MM.1S (cell line): ENCODE measurements around the gene COX7C.

ENCODE experiments used
- DNase-seq: peaks from one replicate; pipeline ENCODE4 v3.0.0-alpha.2; 2015
- H2AFZ ChIP-seq: fragments of 300-600 bp; sonication (generic); 2 replicates; pipeline ENCODE4 v1.6.0; 2016; ENCODE audit warnings: antibody characterized with exemption, low read length
- H3F3A ChIP-seq: fragments of 300-600 bp; sonication (generic); 2 replicates; pipeline ENCODE4 v1.6.1; 2016; ENCODE audit warnings: mild to moderate bottlenecking, antibody characterized with exemption, low read length, moderate library complexity, mixed read lengths; ENCODE audit not compliant: insufficient read depth
- H3K27ac ChIP-seq: fragments of 300-600 bp; sonication (generic); 2 replicates; pipeline ENCODE4 v1.5.1; 2016; ENCODE audit warnings: mild to moderate bottlenecking, low read length
- H3K27me3 ChIP-seq: fragments of 300-600 bp; sonication (generic); replicated peaks from 2 replicates; pipeline ENCODE4 v1.6.0; 2016; ENCODE audit warnings: low read length; ENCODE audit not compliant: insufficient read depth
- H3K36me3 ChIP-seq: fragments of 300-600 bp; sonication (generic); replicated peaks from 2 replicates; pipeline ENCODE4 v1.6.1; 2016; ENCODE audit warnings: mild to moderate bottlenecking, low read length, mixed read lengths; ENCODE audit not compliant: insufficient read depth
- H3K4me1 ChIP-seq: fragments of 300-600 bp; sonication (generic); 2 replicates; pipeline ENCODE4 v1.6.1; 2016; ENCODE audit warnings: low read length, mixed read lengths
- H3K4me2 ChIP-seq: fragments of 300-600 bp; sonication (generic); 2 replicates; pipeline ENCODE4 v1.6.0; 2016; ENCODE audit warnings: low read depth, low read length
- H3K4me3 ChIP-seq: fragments of 300-600 bp; sonication (generic); 2 replicates; pipeline ENCODE4 v1.5.1; 2016; ENCODE audit warnings: low read length, mixed read lengths
- H3K79me2 ChIP-seq: fragments of 300-600 bp; sonication (generic); 2 replicates; pipeline ENCODE4 v1.6.1; 2016; ENCODE audit warnings: mixed run types, low read length, mixed read lengths
- H3K9ac ChIP-seq: fragments of 300-600 bp; sonication (generic); 2 replicates; pipeline ENCODE4 v1.6.1; 2016; ENCODE audit warnings: low read length, mixed read lengths
- H3K9me2 ChIP-seq: fragments of 300-600 bp; sonication (generic); replicated peaks from 2 replicates; pipeline ENCODE4 v1.6.1; 2016; ENCODE audit warnings: mild to moderate bottlenecking, low read length, mixed read lengths; ENCODE audit not compliant: insufficient read depth
- H3K9me3 ChIP-seq: fragments of 300-600 bp; sonication (generic); replicated peaks from 2 replicates; pipeline ENCODE4 v1.6.1; 2016; ENCODE audit warnings: mild to moderate bottlenecking, low read length, mixed read lengths; ENCODE audit not compliant: insufficient read depth
- H4K20me1 ChIP-seq: fragments of 300-600 bp; sonication (generic); 2 replicates; pipeline ENCODE4 v1.6.1; 2016; ENCODE audit warnings: mild to moderate bottlenecking, low read length, moderate library complexity, mixed read lengths; ENCODE audit not compliant: insufficient read depth
- EZH2 ChIP-seq: fragments of 300-600 bp; sonication (generic); optimal IDR thresholded peaks from 2 replicates; pipeline ENCODE3; 2017; ENCODE audit warnings: low read depth, mild to moderate bottlenecking, antibody characterized with exemption, low read length, mixed read lengths
- EZH2phosphoT487 ChIP-seq: fragments of 300-600 bp; sonication (generic); IDR thresholded peaks from 2 replicates; pipeline ENCODE4 v1.6.1; 2018; ENCODE audit warnings: antibody characterized with exemption, low read length
- TF ChIP-seq, protein P1 (sequence below): fragments of 300-600 bp; sonication (generic); IDR thresholded peaks from 2 replicates; pipeline ENCODE4 v1.5.1; 2016; ENCODE audit warnings: antibody characterized with exemption, low read length, mixed read lengths

The COX7C gene

DNA sequence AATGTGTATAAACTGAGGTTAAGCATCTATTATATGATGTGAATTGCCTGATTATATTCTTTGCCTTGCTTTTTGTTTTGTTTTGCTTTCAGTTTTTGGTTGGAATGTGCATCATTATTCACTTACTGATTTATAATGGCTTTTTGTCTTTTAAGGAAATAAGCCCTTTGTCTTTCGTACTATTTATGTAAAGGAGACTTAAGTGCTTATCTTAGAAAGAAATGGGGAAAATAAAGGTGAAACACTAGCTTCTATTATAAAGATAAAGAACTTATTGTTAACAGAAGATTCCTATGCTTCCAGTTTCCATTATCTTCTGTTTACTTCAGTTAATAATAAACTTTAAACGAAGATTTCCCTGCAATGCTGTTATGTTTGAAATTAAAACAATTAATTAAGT is 23.3 kb downstream of the COX7C start:
- Histone ChIP-seq H3K36me3 (no peaks in the 10 kb centered on the region), H3K9me2 (no peaks in the 10 kb centered on the region), H3K9me3 (no peaks in the 10 kb centered on the region), H3K9ac (no peak overlapping the region), H4K20me1 (no peaks in the 10 kb centered on the region), H3K4me1 (no peaks in the 10 kb centered on the region), H3K4me2 (0 out of 2 replicates have a peak overlapping the region, but pooled peaks have one; percentile 2), H3K27ac (no peak overlapping the region), H3K4me3 (no peak overlapping the region), H3K27me3 (no peaks in the 10 kb centered on the region), H2AFZ (peak overlapping the region; percentile 36; the same call in 1 of the 2 replicates), H3K79me2 (no peaks in the 10 kb centered on the region), H3F3A (no peaks in the 10 kb centered on the region)
- DNase-seq = no peak
- TF ChIP-seq, protein P1, sequence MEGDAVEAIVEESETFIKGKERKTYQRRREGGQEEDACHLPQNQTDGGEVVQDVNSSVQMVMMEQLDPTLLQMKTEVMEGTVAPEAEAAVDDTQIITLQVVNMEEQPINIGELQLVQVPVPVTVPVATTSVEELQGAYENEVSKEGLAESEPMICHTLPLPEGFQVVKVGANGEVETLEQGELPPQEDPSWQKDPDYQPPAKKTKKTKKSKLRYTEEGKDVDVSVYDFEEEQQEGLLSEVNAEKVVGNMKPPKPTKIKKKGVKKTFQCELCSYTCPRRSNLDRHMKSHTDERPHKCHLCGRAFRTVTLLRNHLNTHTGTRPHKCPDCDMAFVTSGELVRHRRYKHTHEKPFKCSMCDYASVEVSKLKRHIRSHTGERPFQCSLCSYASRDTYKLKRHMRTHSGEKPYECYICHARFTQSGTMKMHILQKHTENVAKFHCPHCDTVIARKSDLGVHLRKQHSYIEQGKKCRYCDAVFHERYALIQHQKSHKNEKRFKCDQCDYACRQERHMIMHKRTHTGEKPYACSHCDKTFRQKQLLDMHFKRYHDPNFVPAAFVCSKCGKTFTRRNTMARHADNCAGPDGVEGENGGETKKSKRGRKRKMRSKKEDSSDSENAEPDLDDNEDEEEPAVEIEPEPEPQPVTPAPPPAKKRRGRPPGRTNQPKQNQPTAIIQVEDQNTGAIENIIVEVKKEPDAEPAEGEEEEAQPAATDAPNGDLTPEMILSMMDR = no peak
- TF ChIP-seq EZH2phosphoT487 (no peak), EZH2 (no peak)

DNA sequence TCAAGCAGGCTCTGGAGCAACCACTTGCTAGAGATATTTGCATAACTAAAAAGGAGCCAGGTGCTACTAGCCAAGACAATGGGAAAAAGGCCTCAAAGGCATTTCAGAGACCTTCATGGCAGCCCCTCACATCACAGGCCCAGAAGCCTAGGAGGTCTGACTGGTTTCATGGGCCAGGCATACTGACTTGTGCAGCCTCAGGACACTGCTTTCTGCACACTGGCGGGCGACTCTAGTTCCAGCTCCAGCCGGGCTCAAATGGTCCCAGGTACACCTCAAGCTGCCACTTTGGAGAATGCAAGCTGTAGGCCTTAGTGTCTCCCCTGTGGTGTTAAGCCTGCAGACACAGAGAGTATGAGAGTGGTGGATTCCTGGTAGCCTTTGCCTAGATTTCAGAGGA is 27.1 kb downstream of the COX7C start:
- Histone ChIP-seq H2AFZ (no peak overlapping the region), H3F3A (no peaks in the 10 kb centered on the region), H3K9me2 (no peaks in the 10 kb centered on the region), H3K9ac (no peak overlapping the region), H3K4me1 (no peaks in the 10 kb centered on the region), H3K36me3 (no peaks in the 10 kb centered on the region), H3K79me2 (no peaks in the 10 kb centered on the region), H3K4me3 (no peak overlapping the region), H3K4me2 (no peak overlapping the region), H3K27me3 (no peaks in the 10 kb centered on the region), H4K20me1 (no peaks in the 10 kb centered on the region), H3K9me3 (no peaks in the 10 kb centered on the region), H3K27ac (no peak overlapping the region)
- no peak for TF ChIP-seq EZH2
- TF ChIP-seq, protein P1 = no peak
- no peak for TF ChIP-seq EZH2phosphoT487
- no peak for DNase-seq

DNA sequence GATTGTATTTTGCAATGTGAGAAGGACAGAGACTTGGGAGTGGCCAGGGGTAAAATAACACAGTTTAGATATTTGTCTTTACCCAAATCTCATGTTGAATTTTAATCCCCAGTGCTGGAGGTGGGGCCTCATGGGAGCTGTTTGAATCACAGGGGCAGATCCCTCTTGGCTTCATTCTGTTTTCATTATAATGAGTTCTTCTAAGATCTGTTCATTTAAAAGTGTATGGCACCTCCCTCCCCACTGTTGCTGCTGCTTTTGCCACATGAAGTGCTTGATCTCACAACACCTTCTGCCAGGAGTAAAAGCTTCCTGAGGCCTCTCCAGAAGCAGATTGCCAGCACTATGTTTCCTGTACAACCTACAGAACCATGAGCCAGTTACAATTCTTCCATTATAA is 28.1 kb downstream of the COX7C start:
- no peak overlapping the region for H3K9ac ChIP-seq
- H3K9me3 ChIP-seq = no peaks in the 10 kb centered on the region
- no peaks in the 10 kb centered on the region for H3F3A ChIP-seq
- DNase-seq = no peak
- no peaks in the 10 kb centered on the region for H4K20me1 ChIP-seq
- H3K36me3 ChIP-seq = no peaks in the 10 kb centered on the region
- H3K4me1 ChIP-seq = no peaks in the 10 kb centered on the region
- H3K27me3 ChIP-seq = no peaks in the 10 kb centered on the region
- H2AFZ ChIP-seq = no peak overlapping the region
- H3K27ac ChIP-seq = no peak overlapping the region
- no peak overlapping the region for H3K4me2 ChIP-seq
- H3K9me2 ChIP-seq = no peaks in the 10 kb centered on the region
- no peak for TF ChIP-seq EZH2phosphoT487
- TF ChIP-seq, protein P1 = no peak
- TF ChIP-seq EZH2 = no peak
- H3K4me3 ChIP-seq = no peak overlapping the region
- H3K79me2 ChIP-seq = no peaks in the 10 kb centered on the region
